DMS153 treated with DMSO at 0.1 percent for 48 hours (cell line): ENCODE measurements around the gene SSPN.
A peak's percentile ranks its signal among the peaks of the same experiment; 100 is the strongest.
"Not testable (repeated sequence)": the region's sequence is repeated elsewhere in the genome, so short reads cannot be mapped to it uniquely, and the experiment has no call there.

Source experiments
- DNase-seq: peaks from one replicate; lab custom pipeline; 2025; ENCODE audit not compliant: unreplicated experiment; lab: John Stamatoyannopoulos, UW

SSPN gene

GRCh38 chr12:26226629-26227360, 31.4 kb downstream of the SSPN start:
- DNase-seq, result peak; percentile 23

DNA sequence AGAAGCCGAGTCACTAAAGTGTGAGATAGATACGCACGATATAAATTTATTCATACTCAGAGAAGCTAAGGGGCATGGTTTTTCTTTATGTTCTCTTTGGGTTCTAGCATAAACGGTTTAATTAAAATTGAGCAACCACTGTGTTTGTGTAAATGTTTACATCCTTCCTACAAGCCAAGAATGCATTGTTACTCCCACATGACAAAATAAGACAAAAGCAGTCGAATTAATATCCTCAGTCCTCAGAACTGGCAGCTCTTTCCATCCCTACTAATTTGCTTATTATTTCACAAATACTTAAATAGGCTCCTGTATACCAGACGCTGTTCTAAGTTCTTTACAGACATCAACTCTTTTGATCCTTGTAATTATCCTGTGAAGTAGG, 32.0 kb downstream of the SSPN start:
- no peak for DNase-seq

DNA sequence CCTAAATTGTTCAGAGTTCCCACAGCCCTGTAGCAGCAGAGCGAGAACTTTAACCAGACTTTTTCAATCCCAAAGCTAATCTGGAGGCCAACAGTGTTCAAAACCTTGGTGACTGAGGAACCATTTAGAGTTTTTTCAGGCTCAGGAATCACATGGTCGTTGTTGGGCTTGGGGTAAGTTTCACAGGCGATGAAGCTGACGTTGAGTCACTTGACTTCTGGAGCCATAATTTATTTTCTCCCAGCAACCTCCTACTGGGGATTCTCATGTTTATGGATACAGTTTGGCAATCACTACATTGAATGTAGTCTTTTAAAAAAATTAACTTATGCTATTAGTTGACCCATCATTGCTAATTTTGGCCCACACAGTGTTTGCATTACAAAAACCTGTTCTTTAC, 34.5 kb downstream of the SSPN start:
- DNase-seq, result no peak

DNA sequence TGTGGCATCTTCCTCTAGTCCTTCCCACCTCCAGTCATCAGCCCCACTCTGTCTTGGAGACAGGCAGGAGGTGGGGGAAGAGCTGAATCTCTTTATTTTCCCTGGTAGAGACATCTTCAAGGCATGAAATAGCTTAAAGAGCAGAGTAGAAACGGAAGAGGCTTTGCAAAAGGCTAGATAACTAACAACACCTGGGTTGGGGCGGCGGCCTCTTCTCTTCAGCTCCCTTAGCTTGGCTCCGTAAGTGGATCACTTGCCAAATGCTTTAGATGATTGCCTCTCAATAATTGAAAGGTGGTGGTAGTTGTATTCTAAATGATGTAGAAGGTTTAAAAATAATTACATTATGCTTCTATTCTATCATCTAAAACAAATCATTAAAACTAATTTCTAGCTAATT, 36.1 kb downstream of the SSPN start:
- no peak for DNase-seq

- no peak for DNase-seq
Measured at GRCh38 chr12:26231921-26232320, 36.5 kb downstream of the SSPN start.

- DNase-seq, result no peak
Measured at GRCh38 chr12:26233631-26234030, 38.3 kb downstream of the SSPN start.

DNA sequence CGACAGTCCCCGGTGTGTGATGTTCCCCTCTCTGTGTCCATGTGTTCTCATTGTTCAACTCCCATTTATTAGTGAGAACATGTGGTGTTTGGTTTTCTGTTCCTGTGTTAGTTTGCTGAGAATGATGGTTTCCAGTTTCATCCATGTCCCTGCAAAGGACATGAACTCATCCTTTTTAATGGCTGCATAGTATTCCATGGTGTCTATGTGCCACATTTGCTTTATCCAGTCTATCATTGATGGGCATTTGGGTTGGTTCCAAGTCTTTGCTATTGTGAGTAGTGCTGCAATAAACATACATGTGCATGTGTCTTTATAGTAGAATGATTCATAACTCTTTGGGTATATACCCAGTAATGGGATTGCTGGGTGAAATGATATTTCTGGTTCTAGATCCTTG, 40.1 kb downstream of the SSPN start:
- not testable (repeated sequence) for DNase-seq

DNA sequence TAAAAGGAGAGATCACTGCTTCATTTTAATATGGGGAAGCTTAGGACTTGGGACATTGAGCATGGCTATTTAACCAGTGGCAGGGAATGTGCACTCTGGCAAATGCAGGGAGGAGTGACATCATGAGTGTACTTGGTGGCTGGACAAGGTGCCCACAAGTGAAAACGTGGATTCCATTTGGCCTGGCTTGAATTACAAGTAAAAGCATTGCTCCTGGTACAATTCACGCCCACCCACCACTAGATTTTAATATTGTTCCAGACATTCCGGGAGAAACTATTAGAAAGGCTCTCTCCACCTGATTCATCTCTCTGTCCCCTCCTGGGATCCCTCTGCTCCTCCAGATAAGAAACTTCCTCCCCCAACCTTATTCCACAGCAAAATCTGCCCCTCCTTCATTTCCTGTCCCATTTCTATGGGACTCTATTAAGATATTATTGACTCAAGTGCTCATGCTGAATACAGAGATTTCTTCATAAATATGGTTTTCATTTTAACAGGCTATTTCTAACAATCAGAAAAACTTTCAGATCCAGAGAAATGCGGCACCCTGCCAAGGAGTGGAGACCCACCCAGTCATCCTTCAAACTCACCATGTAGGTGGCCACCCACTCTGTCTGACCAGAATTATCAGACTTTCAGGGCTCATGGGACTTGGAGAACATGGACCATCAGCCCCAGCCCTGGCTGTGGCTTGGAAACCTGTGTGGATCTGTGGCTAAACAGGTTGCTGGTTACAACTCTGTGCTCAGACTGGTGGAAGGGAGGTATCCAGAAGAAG, 43.2 kb downstream of the SSPN start:
- DNase-seq, result no peak

- DNase-seq, result no peak
Measured at GRCh38 chr12:26239122-26239851, 43.9 kb downstream of the SSPN start.

DNA sequence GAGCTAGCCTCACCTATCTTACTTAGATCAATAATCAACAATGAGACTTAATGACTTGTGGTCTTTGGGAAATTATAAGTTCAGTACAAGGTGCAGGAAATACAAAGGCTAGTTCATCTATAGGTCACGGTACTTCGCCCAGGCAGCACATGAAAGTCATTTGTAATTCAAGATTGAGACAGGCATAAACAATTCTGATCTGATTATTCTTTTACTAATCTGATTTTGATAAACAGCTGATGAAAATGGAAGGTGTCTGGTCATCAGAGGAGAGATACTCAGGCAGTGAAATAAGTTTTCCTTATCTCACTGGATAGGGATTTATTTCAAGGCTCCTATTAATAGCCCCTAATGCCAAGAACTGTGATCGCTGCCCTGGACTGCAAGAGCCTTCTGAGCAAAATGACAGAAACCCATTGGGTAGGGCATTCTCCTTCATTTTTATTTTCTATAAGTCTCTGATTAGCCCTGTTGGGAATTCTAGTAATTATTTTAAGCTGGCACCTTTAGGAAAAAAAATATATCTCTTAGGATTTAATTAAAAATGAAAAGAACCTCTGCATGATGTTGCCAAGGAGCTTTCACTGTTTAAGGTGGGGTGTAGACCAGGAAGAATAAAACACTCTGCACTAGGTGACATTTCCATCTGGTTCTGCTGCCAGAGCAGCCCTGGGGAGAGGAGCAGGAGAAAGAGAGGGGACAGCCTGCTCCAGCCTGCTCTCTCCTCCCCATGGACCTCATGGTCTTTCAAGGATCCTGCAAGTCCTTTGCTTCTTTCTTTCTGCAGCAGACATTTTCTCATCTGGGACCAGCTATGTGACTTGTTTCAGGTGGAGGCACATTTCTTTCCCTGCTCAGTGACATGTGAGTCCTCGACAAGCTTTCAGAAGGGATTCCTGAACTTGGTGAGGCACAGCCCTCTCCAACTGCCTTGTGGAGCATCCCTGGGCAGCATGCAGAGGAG, 44.8 kb downstream of the SSPN start:
- no peak for DNase-seq

DNA sequence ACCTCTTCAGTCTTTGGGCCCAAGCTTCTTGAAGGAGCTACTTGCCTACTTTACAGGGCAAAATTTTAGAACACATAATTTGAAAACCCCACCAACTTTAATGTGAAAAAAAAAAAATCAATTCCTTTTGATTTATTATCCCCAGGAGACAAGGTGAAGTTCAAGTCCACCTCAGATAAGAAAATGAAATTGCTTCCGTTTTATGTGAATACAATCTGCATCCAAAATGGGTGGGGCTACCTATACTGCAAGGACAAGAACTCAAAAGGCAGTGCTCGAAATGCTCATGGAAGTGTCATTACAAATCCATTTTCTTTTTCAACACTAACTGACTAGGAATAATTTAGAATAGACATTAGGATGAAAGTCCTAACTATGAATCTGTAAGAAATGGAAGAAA, 45.7 kb downstream of the SSPN start:
- no peak for DNase-seq

GRCh38 chr12:26242683-26243082, 47.3 kb downstream of the SSPN start:
- DNase-seq, result no peak

DNA sequence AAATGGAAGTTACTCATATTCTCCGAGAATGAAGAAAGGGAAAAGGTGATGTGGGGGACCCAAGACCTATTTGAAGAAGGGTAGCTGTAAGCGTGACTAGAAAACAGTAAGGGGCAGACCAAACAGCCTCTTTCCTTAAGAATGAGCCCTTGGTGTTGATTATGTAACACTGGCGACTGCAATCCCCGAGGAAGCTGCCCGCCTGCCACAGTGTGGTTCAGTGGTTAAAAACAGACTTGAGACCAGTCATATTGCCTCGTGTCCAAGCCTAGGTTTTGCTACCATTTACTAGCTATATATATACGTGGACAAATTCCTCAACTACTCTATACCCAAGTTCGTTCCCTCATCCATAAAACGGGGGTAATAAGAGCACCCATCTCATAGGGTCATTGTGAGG, 49.1 kb downstream of the SSPN start:
- no peak for DNase-seq

DNA sequence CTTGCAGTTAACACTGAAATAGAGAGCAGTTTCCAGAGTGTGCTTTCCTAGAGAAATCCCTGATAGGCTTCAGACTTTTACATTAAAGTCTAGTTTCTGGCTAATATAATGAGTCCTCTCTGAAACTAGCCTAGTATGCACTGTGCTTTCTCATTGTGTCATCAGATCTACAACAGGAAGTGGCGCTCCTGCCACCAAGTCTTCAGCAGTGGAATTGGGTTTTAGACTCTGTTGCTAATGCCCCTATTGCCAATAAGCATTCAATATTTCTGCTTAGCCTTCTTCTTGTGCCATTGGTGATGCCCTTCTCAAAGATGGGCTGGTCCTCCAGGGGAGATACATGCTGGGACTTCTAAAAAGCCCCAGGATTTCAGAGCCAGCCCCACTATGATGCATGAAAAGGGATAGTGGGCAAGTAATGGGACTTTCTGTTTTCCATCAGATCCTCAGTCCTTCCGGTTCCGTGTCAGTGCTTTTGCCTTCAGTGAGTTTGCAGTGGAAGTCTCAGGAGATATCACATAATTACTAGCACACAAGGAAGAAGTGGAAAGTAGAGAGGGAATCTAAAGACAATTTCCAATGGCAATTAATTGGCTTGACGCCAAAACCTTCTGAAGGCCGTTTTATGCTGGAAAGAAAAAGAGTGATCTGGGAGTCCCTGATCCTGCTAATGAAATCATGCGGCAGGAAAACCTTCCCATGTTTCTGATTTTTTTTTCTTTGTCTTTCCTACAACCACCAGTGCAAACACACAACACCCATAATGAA, 50.0 kb downstream of the SSPN start:
- DNase-seq, result no peak

DNA sequence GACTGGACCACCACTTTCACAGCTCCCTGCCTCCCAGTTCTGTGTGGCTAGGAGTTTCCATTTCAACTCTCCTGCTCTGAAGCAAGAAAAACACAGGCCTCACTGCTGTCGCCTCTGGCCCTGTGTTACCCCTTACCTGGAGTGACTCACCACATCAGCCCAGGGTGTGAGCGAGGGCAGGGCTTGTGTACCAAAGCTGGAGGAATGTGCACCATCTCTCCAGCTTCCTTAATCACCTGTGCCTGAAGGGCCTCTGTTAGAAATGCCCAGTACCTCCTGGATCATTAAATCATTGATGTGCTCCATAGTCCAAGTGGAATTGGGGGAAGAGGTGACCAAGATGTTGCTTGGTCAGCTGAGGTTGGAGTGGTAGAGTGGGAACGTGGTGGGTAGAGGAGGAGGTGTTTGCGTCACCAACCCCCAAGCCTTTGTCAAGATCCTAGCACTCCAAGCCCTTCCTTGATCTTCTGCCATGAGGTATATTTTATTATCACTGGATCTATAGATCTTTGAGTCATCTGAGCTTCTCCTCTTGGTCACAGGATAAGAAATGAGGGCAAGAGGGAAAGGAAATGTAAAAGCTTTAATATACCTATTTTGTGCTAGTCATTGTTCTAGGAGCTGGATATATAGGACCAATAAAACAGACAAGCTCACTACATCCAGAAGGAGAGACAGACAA, 51.3 kb downstream of the SSPN start:
- no peak for DNase-seq

DNA sequence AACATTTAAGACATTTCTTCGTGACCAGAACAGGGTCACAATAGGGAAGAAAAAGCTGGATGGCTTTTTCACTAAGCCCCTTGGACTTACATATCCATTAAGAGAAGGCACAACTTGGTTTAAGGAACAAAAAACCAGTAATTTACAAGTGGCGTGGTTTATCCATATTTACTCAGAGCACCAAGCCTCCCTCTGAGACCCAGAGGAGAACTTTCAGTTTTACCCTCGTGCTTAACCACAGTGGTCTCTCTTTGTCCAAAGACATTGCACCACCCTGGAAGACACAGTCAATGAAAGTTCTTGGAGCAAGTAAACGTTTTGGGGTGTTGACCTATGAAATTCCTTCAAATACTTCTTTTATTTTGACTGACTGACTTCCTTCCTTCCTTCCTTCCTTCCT, 52.5 kb downstream of the SSPN start:
- no peak for DNase-seq

- DNase-seq, result no peak
Measured at GRCh38 chr12:26250801-26251200, 55.4 kb downstream of the SSPN start.

GRCh38 chr12:26251600-26251999, 56.2 kb downstream of the SSPN start:
- DNase-seq, result no peak

DNA sequence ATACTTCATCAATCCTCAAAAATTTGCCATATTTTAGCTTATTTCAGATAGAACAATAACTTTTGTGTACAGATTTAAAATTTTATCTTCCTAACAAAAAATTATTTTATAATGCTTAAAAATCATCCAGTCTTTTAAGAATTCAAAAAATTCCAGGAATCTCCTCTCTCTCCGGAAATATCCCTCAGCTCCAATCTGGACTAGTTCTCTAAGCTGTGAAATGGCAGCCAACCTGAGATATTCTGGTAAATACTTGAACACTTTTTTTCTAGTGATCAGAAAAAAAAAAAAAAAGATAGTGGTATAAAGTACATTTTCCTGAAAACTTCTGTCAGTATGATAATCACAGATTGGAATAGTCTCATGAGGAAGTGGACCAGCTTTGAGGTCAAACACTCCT, 57.6 kb downstream of the SSPN start:
- no peak for DNase-seq
